Kidney epithelial cell (primary cell): Measurements from ENCODE around the gene FBXO9. TPM values are rescaled to one million over a fixed set of nuclear protein-coding genes. Genes with fewer than 3 reads are reported as not detected.
"Not testable (repeated sequence)": the region's sequence is repeated elsewhere in the genome, so short reads cannot be mapped to it uniquely, and the experiment has no call there.

Source experiments
- DNase-seq: peaks from one replicate; pipeline ENCODE4 v3.0.0-alpha.2; 2010; ENCODE audit warnings: low read depth
- H3K27me3 ChIP-seq: 2 replicates; pipeline ENCODE4 v1.6.0; 2011; ENCODE audit warnings: low read length; ENCODE audit not compliant: control insufficient read depth, insufficient read depth
- H3K36me3 ChIP-seq: 2 replicates; pipeline ENCODE4 v1.5.1; 2011; ENCODE audit warnings: low read length; ENCODE audit not compliant: control insufficient read depth, insufficient read depth
- H3K4me3 ChIP-seq: 2 replicates; pipeline ENCODE4 v1.5.1; 2011; ENCODE audit warnings: low read depth, mild to moderate bottlenecking, control low read depth, low read length
- CTCF ChIP-seq: IDR thresholded peaks from 2 replicates; pipeline ENCODE4 v1.5.1; 2011; ENCODE audit warnings: mild to moderate bottlenecking, moderate library complexity, low read length, control low read depth, inconsistent platforms; ENCODE audit not compliant: insufficient read depth, poor library complexity, severe bottlenecking
- total RNA-seq: library from RNA; depleted of rRNA; stranded (reverse); fragments of >200 nt; gene quantifications from 2 replicates; pipeline ENCODE4 v1.2.3, GENCODE V29; 2015

FBXO9 gene
- total RNA-seq, 1 donor from 2014 or later = 20.0 TPM

- TF ChIP-seq CTCF = no peak
- no peak for DNase-seq
- Histone ChIP-seq H3K27me3 (no peaks in the 10 kb centered on the region), H3K4me3 (peak overlapping the region; percentile 87), H3K36me3 (no peaks in the 10 kb centered on the region)
Measured at GRCh38 chr6:53059648-53060589, 5.3 kb upstream of the FBXO9 start.

GRCh38 chr6:53062169-53062539 lies 3.0 kb upstream of the FBXO9 start:
- Histone ChIP-seq H3K36me3 (no peaks in the 10 kb centered on the region), H3K4me3 (peak overlapping the region; percentile 87), H3K27me3 (no peaks in the 10 kb centered on the region)
- DNase-seq = no peak
- TF ChIP-seq CTCF = no peak

GRCh38 chr6:53064255-53064654 lies 949 bp upstream of the FBXO9 start:
- DNase-seq, H3K36me3 ChIP-seq, H3K4me3 ChIP-seq, H3K27me3 ChIP-seq: not testable (repeated sequence)

GRCh38 chr6:53064726-53065265 lies 408 bp upstream of the FBXO9 start:
- no peak for TF ChIP-seq CTCF
- Histone ChIP-seq H3K4me3 (peak overlapping the region; percentile 83), H3K36me3 (no peaks in the 10 kb centered on the region), H3K27me3 (no peaks in the 10 kb centered on the region)
- peak; percentile 95 for DNase-seq

- Histone ChIP-seq H3K36me3 (no peaks in the 10 kb centered on the region), H3K4me3 (peak overlapping the region; percentile 83), H3K27me3 (no peaks in the 10 kb centered on the region)
- DNase-seq = no peak
- TF ChIP-seq CTCF = no peak
Measured at GRCh38 chr6:53066077-53066417, 843 bp downstream of the FBXO9 start.

GRCh38 chr6:53066874-53067706 lies 1.9 kb downstream of the FBXO9 start:
- H3K36me3 ChIP-seq = no peaks in the 10 kb centered on the region
- DNase-seq = no peak
- no peaks in the 10 kb centered on the region for H3K27me3 ChIP-seq
- no peak for TF ChIP-seq CTCF
- H3K4me3 ChIP-seq = no peak overlapping the region
